H1 (cell line): ENCODE measurements around the gene TSKU.

Experiments
- CTCF ChIP-seq, 3 experiments: IDR thresholded peaks; 1 replicate in 2 of 3; 2 replicates in 1 of 3; pipeline versions ENCODE4 v1.5.1 to v1.6.1; 2011; ENCODE audit warnings: low read length in 3 of 3, mild to moderate bottlenecking in 3 of 3, inconsistent platforms in 2 of 3, low read depth in 1 of 3, moderate library complexity in 1 of 3; ENCODE audit not compliant: insufficient read depth in 1 of 3; ENCODE audit errors: control extremely low read depth in 1 of 3
- POLR2A ChIP-seq, 2 experiments: IDR thresholded peaks; 1 replicate in 1 of 2; 2 replicates in 1 of 2; pipeline ENCODE4 v1.6.1; 2011; ENCODE audit warnings: low read depth in 2 of 2, low read length in 2 of 2, mild to moderate bottlenecking in 2 of 2; ENCODE audit errors: control extremely low read depth in 1 of 2

GRCh38 chr11:76762867-76763572 is 20.1 kb upstream of the TSKU start:
- TF ChIP-seq CTCF (IDR thresholded peaks at IDR 0.05; ENCODE audit: control extremely low read depth in 1 of 3, insufficient read depth in 1 of 3, low read depth in 1 of 3, low read length in 3 of 3) (no peak), POLR2A (IDR thresholded peaks at IDR 0.05; ENCODE audit: control extremely low read depth in 1 of 2, low read depth in 2 of 2, low read length in 2 of 2) (no peak)
